B cell (primary cell): ENCODE results near the gene OR51B4. TPM values are rescaled to one million over a fixed set of nuclear protein-coding genes. Genes with fewer than 3 reads are reported as not detected.

Source experiments
- ATAC-seq: fragments of 200-7000 bp; cut with Tn5 transposase; one replicate; pipeline ENCODE4 v1.10.0; 2021; ENCODE audit warnings: low read depth, mild to moderate bottlenecking, moderate number of reproducible peaks, moderate library complexity
- CTCF ChIA-PET: fragments of 350-600 bp; sonication (Branson Sonifier 250); formaldehyde crosslinking; loops from one replicate; lab custom pipeline; 2021; ENCODE audit warnings: antibody characterized with exemption, inconsistent platforms; lab: Charles Lee
- POLR2A ChIA-PET: fragments of 350-600 bp; sonication (Branson Sonifier 250); formaldehyde crosslinking; loops from one replicate; lab custom pipeline; 2021; ENCODE audit warnings: antibody characterized with exemption; lab: Charles Lee
- DNase-seq: peaks from one replicate; pipeline ENCODE4 v3.0.0; 2013
- H2AFZ ChIP-seq: 2 replicates; pipeline ENCODE4 v1.6.1; 2012; ENCODE audit warnings: mild to moderate bottlenecking, low read depth, low read length; ENCODE audit not compliant: insufficient read depth, poor library complexity, severe bottlenecking
- H3K27ac ChIP-seq, 2 donors: 1 replicate in 1 of 2; 2 replicates in 1 of 2; pipeline ENCODE4 v1.5.1; 2012 to 2013; ENCODE audit warnings: low read length in 2 of 2, mild to moderate bottlenecking in 2 of 2, moderate library complexity in 1 of 2
- H3K27me3 ChIP-seq, 4 experiments: fragments of 200-600 bp in 1 of 4; sonication (generic) in 1 of 4; replicated peaks in 1 of 4; 1 replicate in 2 of 4; 2 replicates in 2 of 4; pipeline versions ENCODE4 v1.6.1 to v1.7.0; 2013 to 2016; ENCODE audit warnings: low read length in 3 of 4, mild to moderate bottlenecking in 2 of 4, mixed read lengths in 1 of 4, moderate library complexity in 1 of 4; ENCODE audit not compliant: insufficient read depth in 4 of 4, control insufficient read depth in 3 of 4; ENCODE audit errors: control extremely low read depth in 1 of 4
- H3K36me3 ChIP-seq, 2 experiments: replicated peaks in 1 of 2; 1 replicate in 1 of 2; 2 replicates in 1 of 2; pipeline versions ENCODE4 v1.6.1 to v1.7.1; 2013; ENCODE audit warnings: low read length in 1 of 2; ENCODE audit not compliant: insufficient read depth in 2 of 2, control insufficient read depth in 1 of 2; ENCODE audit errors: control extremely low read depth in 1 of 2, extremely low read depth in 1 of 2
- H3K4me1 ChIP-seq, 2 donors: fragments of 200-600 bp in 1 of 2; sonication (generic) in 1 of 2; 1 replicate in 1 of 2; 2 replicates in 1 of 2; pipeline versions ENCODE4 v1.5.1 to v1.6.1; 2013 to 2017; ENCODE audit warnings: low read length in 2 of 2; ENCODE audit not compliant: control insufficient read depth in 2 of 2, insufficient read depth in 2 of 2
- H3K4me2 ChIP-seq: replicated peaks from 2 replicates; pipeline ENCODE3; 2012; ENCODE audit warnings: mild to moderate bottlenecking, low read depth, low read length; ENCODE audit not compliant: poor library complexity, severe bottlenecking
- H3K4me3 ChIP-seq, 5 experiments: fragments of 200-600 bp in 1 of 5; sonication (generic) in 1 of 5; 1 replicate in 3 of 5; 2 replicates in 2 of 5; pipeline versions ENCODE4 v1.5.1 to v1.7.0; 2011 to 2016; ENCODE audit warnings: low read length in 4 of 5, mild to moderate bottlenecking in 4 of 5, low read depth in 2 of 5, control low read depth in 1 of 5, moderate library complexity in 1 of 5; ENCODE audit not compliant: insufficient read depth in 1 of 5; ENCODE audit errors: control extremely low read depth in 1 of 5, extremely low read depth in 1 of 5
- H3K79me2 ChIP-seq: fragments of 200-600 bp; sonication (generic); one replicate; pipeline ENCODE4 v1.6.0; 2016; ENCODE audit warnings: low read length; ENCODE audit not compliant: control insufficient read depth, insufficient read depth
- H3K9ac ChIP-seq: fragments of 200-600 bp; sonication (generic); 2 replicates; pipeline ENCODE4 v1.6.1; 2017; ENCODE audit warnings: mild to moderate bottlenecking, low read length, moderate library complexity
- H3K9me3 ChIP-seq, 3 donors: one replicate each; pipeline versions ENCODE4 v1.6.1 to v1.7.1; 2013; ENCODE audit warnings: low read length in 2 of 3; ENCODE audit not compliant: control insufficient read depth in 2 of 3, insufficient read depth in 1 of 3; ENCODE audit errors: control extremely low read depth in 1 of 3
- H4K20me1 ChIP-seq: 2 replicates; pipeline ENCODE4 v1.6.0; 2012; ENCODE audit warnings: mild to moderate bottlenecking, low read length; ENCODE audit not compliant: insufficient read depth, control insufficient read depth, poor library complexity, severe bottlenecking
- H3K27ac Mint-ChIP-seq: one replicate; pipeline ENCODE4 v1.8.0; 2021; ENCODE audit warnings: mixed read lengths
- H3K27me3 Mint-ChIP-seq: one replicate; pipeline ENCODE4 v1.8.0; 2021; ENCODE audit warnings: mixed read lengths
- H3K4me1 Mint-ChIP-seq: one replicate; pipeline ENCODE4 v1.8.0; 2021; ENCODE audit warnings: mixed read lengths
- H3K4me3 Mint-ChIP-seq: one replicate; pipeline ENCODE4 v1.8.0; 2021; ENCODE audit warnings: mixed read lengths
- H3K9me3 Mint-ChIP-seq: one replicate; pipeline ENCODE4 v1.8.0; 2022; ENCODE audit warnings: mixed read lengths; ENCODE audit not compliant: insufficient read depth
- CTCF ChIP-seq: fragments of 200-600 bp; IDR thresholded peaks from one replicate; pipeline ENCODE4 v1.8.0; 2022; ENCODE audit warnings: antibody characterized with exemption, mild to moderate bottlenecking
- EZH2 ChIP-seq: IDR thresholded peaks from 2 replicates; pipeline ENCODE4 v1.6.1; 2012; ENCODE audit warnings: borderline replicate concordance, low read depth, mild to moderate bottlenecking, moderate library complexity, low read length; ENCODE audit not compliant: insufficient read depth, poor library complexity, severe bottlenecking
- WGBS: methylation state at CpG from one replicate; pipeline ENCODE4 v1.1.5; 2013; ENCODE audit warnings: missing lambda C conversion rate; ENCODE audit not compliant: insufficient coverage; 5-methylcytosine and 5-hydroxymethylcytosine counted together
- intact Hi-C: fragments of 100-400 bp; cut with micrococcal nuclease; formaldehyde crosslinking; loops from one replicate; pipeline ENCODE4 v1.10.0; 2022
- polyA plus RNA-seq: library from polyadenylated mRNA; depleted of rRNA; stranded (reverse); fragments of >200 nt; gene quantifications from 2 replicates; pipeline ENCODE4 v1.2.3, GENCODE V29; 2012
- total RNA-seq, 2 donors: library from RNA; stranded (reverse); fragments of 120-200 nt in 1 of 2; gene quantifications; 1 replicate in 1 of 2; 2 replicates in 1 of 2; pipeline versions ENCODE4 v1.2.3 to v1.2.4, GENCODE V29; 2013 to 2022

Gene OR51B4
- total and polyA plus RNA-seq, 2 donors (not counting 1 experiment from before 2014, with no cell fraction given), result 0.21 TPM; not detected in 1

- Mint-ChIP-seq H3K4me3 (no peak overlapping the region), H3K27me3 (peaks cover 3% of the 10 kb centered on the region), H3K27ac (no peak overlapping the region), H3K4me1 (no peaks in the 10 kb centered on the region), H3K9me3 (no peaks in the 10 kb centered on the region)
- H2AFZ ChIP-seq, result no peak overlapping the region
- POLR2A ChIA-PET, result no interaction called here
- no peak overlapping the region for H3K9ac ChIP-seq
- H3K79me2 ChIP-seq, result no peaks in the 10 kb centered on the region
- ATAC-seq (no peak), DNase-seq (no peak)
- H3K27ac ChIP-seq, result no peak overlapping the region
- no peaks in the 10 kb centered on the region for H4K20me1 ChIP-seq
- no peaks in the 10 kb centered on the region for H3K4me1 ChIP-seq
- H3K4me2 ChIP-seq, result no peak overlapping the region
- no peaks in the 10 kb centered on the region for H3K36me3 ChIP-seq
- CTCF ChIA-PET, result no interaction called here
- no peak overlapping the region for H3K4me3 ChIP-seq
- intact Hi-C loops, result no loop called here
- no peak for TF ChIP-seq EZH2
- TF ChIP-seq CTCF, result no peak
- H3K27me3 ChIP-seq, result no peaks in the 10 kb centered on the region
- no peaks in the 10 kb centered on the region for H3K9me3 ChIP-seq
These were observed 20.1 kb downstream of the OR51B4 start for GRCh38 chr11:5281596-5281995.

GRCh38 chr11:5280582-5281102 is 21.1 kb downstream of the OR51B4 start:
- no peak for TF ChIP-seq EZH2
- no peak for TF ChIP-seq CTCF
- POLR2A ChIA-PET, result no interaction called here
- Histone ChIP-seq H3K9ac (no peak overlapping the region), H3K36me3 (no peaks in the 10 kb centered on the region), H3K27me3 (no peaks in the 10 kb centered on the region), H2AFZ (no peak overlapping the region), H3K4me2 (no peak overlapping the region), H3K4me3 (no peak overlapping the region), H3K4me1 (no peaks in the 10 kb centered on the region), H3K9me3 (no peaks in the 10 kb centered on the region), H3K79me2 (no peaks in the 10 kb centered on the region), H3K27ac (no peak overlapping the region), H4K20me1 (no peaks in the 10 kb centered on the region)
- ATAC-seq, result no peak
- Mint-ChIP-seq H3K4me1 (no peaks in the 10 kb centered on the region), H3K4me3 (no peak overlapping the region), H3K27me3 (peaks cover 3% of the 10 kb centered on the region), H3K27ac (no peak overlapping the region), H3K9me3 (no peaks in the 10 kb centered on the region)
- intact Hi-C loops, result no loop called here
- WGBS, result 19% methylated on average over 3 of the region's 3 CpGs
- CTCF ChIA-PET, result no interaction called here
- DNase-seq, result no peak
